ENCODE data around the gene AHRR. TPM values are rescaled to one million over a fixed set of nuclear protein-coding genes. Genes with fewer than 3 reads are reported as not detected.

AHRR gene
- total RNA-seq, 1 donor, result 54.6 TPM

DNA sequence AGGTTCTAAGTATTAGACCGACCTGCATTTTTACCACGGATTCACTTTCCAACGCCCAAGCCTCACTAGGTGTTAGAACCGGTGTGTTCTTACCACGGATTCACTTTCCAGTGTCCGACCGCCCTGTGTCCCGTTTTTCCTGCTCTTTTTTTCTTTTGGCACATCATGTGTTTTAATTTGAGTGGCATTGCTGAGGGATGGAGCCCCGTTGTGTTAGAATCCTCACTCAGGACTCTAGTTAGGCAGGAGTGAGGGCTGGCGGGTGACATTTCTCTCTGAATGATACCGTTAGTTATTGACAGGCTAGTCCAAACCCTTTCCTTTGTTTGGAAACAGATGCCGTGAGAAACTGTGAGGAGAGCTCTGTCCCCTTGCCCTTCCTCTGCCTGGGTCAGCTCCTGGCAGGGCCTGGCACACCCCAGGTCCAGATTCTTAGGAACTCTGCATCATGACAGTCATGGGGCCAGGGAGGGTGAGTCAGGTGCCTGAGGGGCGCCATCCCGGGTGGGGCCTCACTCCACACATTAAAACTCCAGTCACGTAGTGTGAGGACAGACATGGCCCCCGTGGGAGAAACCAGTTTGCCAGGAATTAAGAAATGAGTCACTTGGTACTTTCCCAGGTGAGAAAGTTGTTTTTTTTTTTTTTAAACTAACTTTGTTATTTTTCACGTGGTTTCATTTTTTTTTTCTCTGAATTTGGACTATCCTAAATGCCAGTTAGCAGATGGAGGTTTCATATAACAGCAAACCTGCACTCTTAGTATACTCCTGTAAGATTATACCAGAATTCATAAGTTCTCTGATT lies 137.2 kb downstream of the AHRR start:
- peak overlapping the region; percentile 46 for H3K27ac ChIP-seq (ENCODE audit: low read depth, low read length)
- H3K4me2 ChIP-seq (ENCODE audit: insufficient read depth, low read length), result no peak overlapping the region
- no peaks in the 10 kb centered on the region for H3K27me3 ChIP-seq (ENCODE audit: insufficient read depth, low read length)
- peaks cover 73% of the 10 kb centered on the region for H3K36me3 ChIP-seq (ENCODE audit: insufficient read depth, low read length)
- H2AFZ ChIP-seq (ENCODE audit: low read length), result no peak overlapping the region
- H3K4me3 ChIP-seq (ENCODE audit: insufficient read depth, low read length), result no peak overlapping the region
- no peak for TF ChIP-seq CTCF (IDR thresholded peaks at IDR 0.05; ENCODE audit: extremely low read depth, low read depth, low read length)
- peak; percentile 95 for DNase-seq (ENCODE audit: insufficient read length, low spot score, missing footprints)
- H3K9me3 ChIP-seq (ENCODE audit: low read depth, low read length), result no peaks in the 10 kb centered on the region
- peaks cover 29% of the 10 kb centered on the region for H4K20me1 ChIP-seq (ENCODE audit: insufficient read depth, low read length)
- peaks cover 52% of the 10 kb centered on the region for H3K79me2 ChIP-seq (ENCODE audit: insufficient read depth, low read length)
- peaks cover 8% of the 10 kb centered on the region for H3K4me1 ChIP-seq (ENCODE audit: insufficient read depth, low read length)

GRCh38 chr5:459562-460272 lies 138.2 kb downstream of the AHRR start:
- Histone ChIP-seq H3K9me3 (ENCODE audit: low read depth, low read length) (no peaks in the 10 kb centered on the region), H3K4me1 (ENCODE audit: insufficient read depth, low read length) (peaks cover 8% of the 10 kb centered on the region), H3K36me3 (ENCODE audit: insufficient read depth, low read length) (peaks cover 68% of the 10 kb centered on the region), H3K27me3 (ENCODE audit: insufficient read depth, low read length) (no peaks in the 10 kb centered on the region), H4K20me1 (ENCODE audit: insufficient read depth, low read length) (peaks cover 25% of the 10 kb centered on the region), H2AFZ (ENCODE audit: low read length) (no peak overlapping the region), H3K4me3 (ENCODE audit: insufficient read depth, low read length) (no peak overlapping the region), H3K4me2 (ENCODE audit: insufficient read depth, low read length) (no peak overlapping the region), H3K27ac (ENCODE audit: low read depth, low read length) (peak overlapping the region; percentile 46), H3K79me2 (ENCODE audit: insufficient read depth, low read length) (peaks cover 45% of the 10 kb centered on the region)
- TF ChIP-seq CTCF (IDR thresholded peaks at IDR 0.05; ENCODE audit: extremely low read depth, low read depth, low read length), result no peak
- peak; percentile 64 for DNase-seq (ENCODE audit: insufficient read length, low spot score, missing footprints)

GRCh38 chr5:460273-460625 lies 138.7 kb downstream of the AHRR start:
- peak; percentile 39 for DNase-seq (ENCODE audit: insufficient read length, low spot score, missing footprints)
- peaks cover 40% of the 10 kb centered on the region for H3K79me2 ChIP-seq (ENCODE audit: insufficient read depth, low read length)
- peaks cover 20% of the 10 kb centered on the region for H4K20me1 ChIP-seq (ENCODE audit: insufficient read depth, low read length)
- no peaks in the 10 kb centered on the region for H3K9me3 ChIP-seq (ENCODE audit: low read depth, low read length)
- peaks cover 8% of the 10 kb centered on the region for H3K4me1 ChIP-seq (ENCODE audit: insufficient read depth, low read length)
- no peak overlapping the region for H2AFZ ChIP-seq (ENCODE audit: low read length)
- H3K4me2 ChIP-seq (ENCODE audit: insufficient read depth, low read length), result no peak overlapping the region
- H3K27ac ChIP-seq (ENCODE audit: low read depth, low read length), result no peak overlapping the region
- no peaks in the 10 kb centered on the region for H3K27me3 ChIP-seq (ENCODE audit: insufficient read depth, low read length)
- no peak overlapping the region for H3K4me3 ChIP-seq (ENCODE audit: insufficient read depth, low read length)
- no peak for TF ChIP-seq CTCF (IDR thresholded peaks at IDR 0.05; ENCODE audit: extremely low read depth, low read depth, low read length)
- H3K36me3 ChIP-seq (ENCODE audit: insufficient read depth, low read length), result peaks cover 67% of the 10 kb centered on the region

DNA sequence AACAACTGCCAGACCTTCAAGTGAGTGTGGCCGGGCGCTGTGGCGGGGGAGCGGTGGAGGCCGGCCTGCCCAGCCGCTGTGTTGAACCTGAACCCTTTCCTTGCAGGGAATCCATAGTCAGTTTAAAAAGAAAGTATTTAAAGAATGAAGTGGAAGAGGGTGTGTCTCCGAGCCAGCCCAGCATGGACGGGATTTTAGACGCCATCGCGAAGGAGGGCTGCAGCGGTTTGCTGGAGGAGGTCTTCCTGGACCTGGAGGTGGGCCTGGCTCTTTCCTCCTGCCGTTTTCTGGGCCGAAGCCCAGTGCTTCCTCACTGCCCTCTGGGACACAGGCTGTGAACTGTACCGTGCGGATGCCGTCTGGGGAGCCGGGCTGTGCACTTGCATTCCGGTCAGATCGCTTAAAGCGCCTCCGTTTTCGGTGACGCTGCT lies 140.6 kb downstream of the AHRR start:
- H3K27ac ChIP-seq (ENCODE audit: low read depth, low read length), result no peak overlapping the region
- no peaks in the 10 kb centered on the region for H3K27me3 ChIP-seq (ENCODE audit: insufficient read depth, low read length)
- H2AFZ ChIP-seq (ENCODE audit: low read length), result no peak overlapping the region
- H4K20me1 ChIP-seq (ENCODE audit: insufficient read depth, low read length), result peaks cover 8% of the 10 kb centered on the region
- peaks cover 26% of the 10 kb centered on the region for H3K79me2 ChIP-seq (ENCODE audit: insufficient read depth, low read length)
- no peak overlapping the region for H3K4me3 ChIP-seq (ENCODE audit: insufficient read depth, low read length)
- peaks cover 8% of the 10 kb centered on the region for H3K4me1 ChIP-seq (ENCODE audit: insufficient read depth, low read length)
- H3K4me2 ChIP-seq (ENCODE audit: insufficient read depth, low read length), result no peak overlapping the region
- H3K9me3 ChIP-seq (ENCODE audit: low read depth, low read length), result no peaks in the 10 kb centered on the region
- H3K36me3 ChIP-seq (ENCODE audit: insufficient read depth, low read length), result peaks cover 59% of the 10 kb centered on the region
- no peak for TF ChIP-seq CTCF (IDR thresholded peaks at IDR 0.05; ENCODE audit: extremely low read depth, low read depth, low read length)
- DNase-seq (ENCODE audit: insufficient read length, low spot score, missing footprints), result no peak

Data from osteoblast (primary cell).